COLO829 (cell line): ENCODE data around the gene PIWIL1.

Experiments used
- DNase-seq: peaks from one replicate; pipeline ENCODE4 v3.0.0; 2012; ENCODE audit warnings: low spot score

PIWIL1 gene

GRCh38 chr12:130336723-130337487 lies 782 bp upstream of the PIWIL1 start:
- DNase-seq: no peak

GRCh38 chr12:130338794-130339601 lies 1.3 kb downstream of the PIWIL1 start:
- no peak for DNase-seq

GRCh38 chr12:130339951-130340350 lies 2.3 kb downstream of the PIWIL1 start:
- DNase-seq: no peak

- no peak for DNase-seq
Observed at GRCh38 chr12:130342442-130342841, 4.8 kb downstream of the PIWIL1 start.

GRCh38 chr12:130342842-130343241 lies 5.2 kb downstream of the PIWIL1 start:
- no peak for DNase-seq

DNA sequence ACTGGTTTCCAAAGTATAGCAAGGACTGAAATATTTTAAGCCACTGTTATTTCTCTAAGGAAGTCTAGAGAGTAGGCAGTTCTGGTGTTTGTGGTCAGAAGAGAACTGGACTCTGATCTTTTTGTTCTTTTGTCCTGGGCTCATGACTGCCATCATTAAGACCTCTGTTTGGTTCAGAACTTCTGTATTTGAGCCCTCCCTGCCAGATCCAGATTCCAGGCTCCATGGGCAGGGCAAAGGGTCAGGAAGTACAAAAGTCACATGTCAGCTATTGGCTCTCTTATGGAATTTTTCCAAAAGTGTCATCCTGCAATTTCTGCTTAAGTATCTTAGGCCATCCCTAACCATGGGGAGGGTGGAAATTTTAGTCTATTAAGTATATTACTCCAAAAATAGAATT lies 6.8 kb downstream of the PIWIL1 start:
- DNase-seq: no peak

- no peak for DNase-seq
Observed at GRCh38 chr12:130345292-130345691, 7.6 kb downstream of the PIWIL1 start.

DNA sequence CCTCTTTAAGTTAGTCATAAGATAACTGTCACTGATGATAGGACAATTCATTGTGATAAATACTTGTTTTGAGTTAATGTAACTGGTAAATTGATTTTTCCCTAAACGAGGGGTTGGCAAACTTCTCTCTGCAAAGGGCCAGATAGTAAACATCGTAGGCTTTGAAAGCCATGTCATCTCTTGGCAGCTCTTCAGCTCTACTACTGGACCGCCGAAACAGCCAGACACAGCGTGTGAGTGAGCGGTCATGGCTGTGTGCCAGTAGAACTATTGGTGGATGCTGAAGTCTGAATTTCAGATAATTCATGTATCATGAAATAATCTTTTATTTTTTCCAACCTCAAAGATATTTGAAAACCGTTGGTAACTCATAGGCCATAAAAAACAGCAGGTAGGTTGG lies 9.9 kb downstream of the PIWIL1 start:
- DNase-seq: no peak

- DNase-seq: no peak
Observed at GRCh38 chr12:130350715-130351114, 13.0 kb downstream of the PIWIL1 start.

DNA sequence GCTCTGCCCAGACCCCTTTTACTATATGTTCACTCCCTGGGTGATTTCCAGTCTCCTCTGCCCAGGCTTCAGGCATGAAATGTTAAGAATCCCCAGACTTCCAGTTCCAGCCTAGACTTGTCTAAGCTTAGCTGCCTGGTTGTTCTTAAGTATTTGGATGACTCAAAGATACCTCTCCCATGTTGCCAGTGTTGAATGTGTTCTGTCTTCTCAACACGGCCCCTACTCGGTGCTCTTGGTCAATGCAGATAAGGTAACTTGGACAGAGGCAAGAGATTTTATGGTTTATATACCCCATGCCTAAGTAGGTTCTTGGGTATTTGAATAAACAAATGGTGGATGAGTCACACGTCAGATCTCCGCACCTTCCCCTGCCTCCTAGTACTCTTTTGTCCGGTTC lies 13.6 kb downstream of the PIWIL1 start:
- DNase-seq: no peak

DNA sequence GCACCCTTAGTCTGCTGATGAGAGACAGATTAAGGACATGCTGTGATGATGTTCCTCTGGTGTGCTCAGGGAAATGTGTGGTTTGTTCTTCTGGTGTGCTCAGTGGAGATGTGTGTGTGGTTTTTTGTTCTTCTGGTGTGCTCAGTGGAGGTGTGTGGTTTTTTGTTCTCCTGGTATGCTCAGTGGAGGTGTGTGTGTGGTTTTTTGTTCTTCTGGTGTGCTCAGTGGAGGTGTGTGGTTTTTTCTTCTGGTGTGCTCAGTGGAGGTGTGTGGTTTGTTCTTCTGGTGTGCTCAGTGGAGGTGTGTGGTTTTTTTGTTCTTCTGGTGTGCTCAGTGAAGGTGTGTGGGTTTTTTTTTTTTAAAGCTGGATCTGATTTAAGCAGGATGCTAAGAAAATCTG lies 15.4 kb downstream of the PIWIL1 start:
- DNase-seq: no peak

GRCh38 chr12:130354407-130354806 lies 16.7 kb downstream of the PIWIL1 start:
- DNase-seq: no peak

DNA sequence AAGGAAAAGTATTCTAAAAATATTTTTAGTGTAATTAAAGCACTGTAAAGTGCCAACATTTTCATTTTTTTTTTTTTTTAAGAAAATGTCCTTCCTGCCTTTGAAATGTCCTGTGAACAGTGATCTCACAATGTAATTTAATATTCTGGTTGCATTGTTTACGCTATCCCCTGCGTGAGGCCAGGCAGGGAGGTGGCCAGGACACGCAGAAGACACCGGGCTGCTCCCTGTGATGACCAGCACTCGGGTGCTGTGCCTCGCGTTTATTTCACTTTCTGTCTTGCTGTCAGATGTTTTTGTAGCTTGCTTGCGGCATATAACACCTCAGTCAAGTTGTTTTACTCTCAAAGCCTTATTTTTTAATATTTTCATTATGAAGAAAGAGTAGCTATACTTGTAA lies 18.5 kb downstream of the PIWIL1 start:
- no peak for DNase-seq

DNA sequence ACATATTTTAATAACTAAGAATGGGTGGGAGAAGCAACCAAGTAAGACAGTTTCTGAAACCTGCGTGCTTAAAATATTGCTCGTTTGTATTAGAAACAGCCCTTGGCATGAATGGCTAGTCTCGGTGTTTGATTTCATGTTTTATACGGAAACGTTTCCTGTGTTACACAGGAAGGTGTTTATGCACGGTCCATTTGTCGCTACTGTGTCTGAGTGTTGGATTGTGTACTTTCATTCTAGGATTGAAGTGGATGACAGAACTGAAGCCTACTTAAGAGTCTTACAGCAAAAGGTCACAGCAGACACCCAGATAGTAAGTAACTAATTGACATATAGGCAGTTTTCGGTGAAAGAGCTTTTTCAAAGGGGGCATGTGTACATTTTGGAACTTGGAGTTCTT lies 19.6 kb downstream of the PIWIL1 start:
- DNase-seq: no peak

DNA sequence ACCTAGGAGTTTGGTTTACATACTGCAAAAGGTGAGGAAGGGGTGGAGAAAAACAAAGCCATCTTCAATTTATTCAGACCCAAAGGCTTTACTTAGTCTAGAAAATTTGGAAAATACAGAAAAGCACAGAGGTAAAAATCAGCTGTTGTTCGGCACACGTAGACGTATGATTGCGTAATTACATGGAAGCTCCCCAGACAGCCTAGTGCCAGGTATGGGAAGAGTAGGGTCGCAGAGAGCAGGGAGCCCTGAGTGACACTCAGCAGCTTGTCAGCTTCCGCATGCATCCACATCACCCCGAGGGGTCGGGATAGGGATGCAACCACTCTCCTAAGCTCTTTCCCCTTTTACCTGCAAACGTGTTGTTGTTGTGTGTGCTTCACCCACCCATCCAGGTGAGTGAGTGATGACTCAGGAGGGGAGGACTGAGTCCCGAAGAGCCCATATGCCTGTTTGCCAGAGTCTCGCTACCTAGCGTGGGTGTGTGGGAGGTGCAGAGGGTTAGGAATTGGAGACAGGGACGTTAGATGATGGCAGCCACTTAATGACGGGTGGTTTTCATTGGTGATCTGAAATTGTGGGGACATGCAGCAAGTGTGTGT lies 20.1 kb downstream of the PIWIL1 start:
- no peak for DNase-seq

- no peak for DNase-seq
Observed at GRCh38 chr12:130362060-130362459, 24.4 kb downstream of the PIWIL1 start.

- DNase-seq: no peak
Observed at GRCh38 chr12:130364578-130364977, 26.9 kb downstream of the PIWIL1 start.

DNA sequence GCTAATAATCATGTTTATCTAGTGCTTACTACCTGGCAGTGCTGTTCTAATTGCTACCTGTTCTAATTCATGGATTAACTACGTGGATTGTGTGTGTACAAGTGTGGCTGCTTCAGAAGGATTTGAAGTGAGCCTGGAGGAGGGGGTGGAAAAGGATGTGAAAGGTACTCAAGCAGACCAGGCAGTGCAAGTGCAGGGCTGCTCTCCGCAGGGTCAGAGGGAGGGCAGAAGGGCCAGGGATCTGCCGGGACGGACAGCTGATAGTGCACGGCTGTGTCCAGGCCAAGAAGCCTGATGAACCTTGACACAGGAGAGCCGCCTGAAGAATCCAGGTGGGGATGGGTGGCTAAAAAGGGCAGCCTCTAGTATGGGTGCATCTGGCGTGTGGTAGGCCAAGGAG lies 28.5 kb downstream of the PIWIL1 start:
- no peak for DNase-seq

DNA sequence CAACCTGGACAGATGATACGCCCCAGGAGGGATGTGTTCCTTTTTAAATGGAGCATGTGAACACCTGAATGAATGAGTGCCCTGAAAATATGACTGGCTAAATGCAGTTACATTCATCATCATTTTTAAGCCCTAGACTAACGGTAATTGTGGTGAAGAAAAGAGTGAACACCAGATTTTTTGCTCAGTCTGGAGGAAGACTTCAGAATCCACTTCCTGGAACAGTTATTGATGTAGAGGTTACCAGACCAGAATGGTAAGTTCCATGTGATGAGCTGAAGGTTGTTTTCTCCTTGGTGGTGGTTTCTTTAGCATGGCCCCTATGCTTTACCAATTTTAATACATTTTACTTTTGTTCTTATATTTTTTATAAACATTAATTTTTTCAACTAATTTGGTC lies 29.3 kb downstream of the PIWIL1 start:
- no peak for DNase-seq

GRCh38 chr12:130367523-130367922 lies 29.8 kb downstream of the PIWIL1 start:
- DNase-seq: no peak

DNA sequence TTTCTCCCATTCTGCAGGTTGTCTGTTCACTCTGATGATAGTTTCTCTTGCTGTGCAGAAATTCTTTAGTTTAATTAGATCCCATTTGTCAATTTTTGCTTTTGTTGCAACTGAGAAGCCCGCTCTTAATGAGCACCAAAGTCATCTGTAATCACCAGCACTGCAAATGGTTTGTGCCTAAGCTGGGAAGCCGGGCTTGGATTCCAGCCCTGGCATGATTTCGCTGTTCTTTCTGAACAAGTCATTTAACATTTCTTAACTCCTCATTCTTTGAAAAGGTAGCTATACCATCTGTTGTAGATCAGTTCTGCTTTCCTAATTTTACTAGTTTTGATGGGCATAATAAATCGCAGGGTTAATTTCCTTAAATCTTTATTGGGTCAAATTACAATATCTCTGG lies 32.1 kb downstream of the PIWIL1 start:
- DNase-seq: no peak

- no peak for DNase-seq
Observed at GRCh38 chr12:130371296-130371695, 33.6 kb downstream of the PIWIL1 start.

GRCh38 chr12:130372936-130373335 lies 35.2 kb downstream of the PIWIL1 start:
- DNase-seq: no peak
